ENCODE data around the gene NAT9. TPM values are rescaled to one million over a fixed set of nuclear protein-coding genes. Genes with fewer than 3 reads are reported as not detected.

NAT9 gene
- total RNA-seq, 1 donor = 20.2 TPM

- H3K4me3 ChIP-seq (ENCODE audit: low read depth, low read length) = no peak overlapping the region
- TF ChIP-seq CTCF (IDR thresholded peaks at IDR 0.05; ENCODE audit: insufficient read depth, low read length) = no peak
- DNase-seq (ENCODE audit: low read depth) = no peak
These were observed 48.0 kb downstream of the NAT9 start for GRCh38 chr17:74728033-74728701.

- no peak for DNase-seq (ENCODE audit: low read depth)
- H3K4me3 ChIP-seq (ENCODE audit: low read depth, low read length) = no peak overlapping the region
- no peak for TF ChIP-seq CTCF (IDR thresholded peaks at IDR 0.05; ENCODE audit: insufficient read depth, low read length)
These were observed 51.0 kb downstream of the NAT9 start for GRCh38 chr17:74725111-74725510.

- H3K4me3 ChIP-seq (ENCODE audit: low read depth, low read length) = no peak overlapping the region
- TF ChIP-seq CTCF (IDR thresholded peaks at IDR 0.05; ENCODE audit: insufficient read depth, low read length) = no peak
- no peak for DNase-seq (ENCODE audit: low read depth)
These were observed 52.3 kb downstream of the NAT9 start for GRCh38 chr17:74723891-74724290.

- no peak for DNase-seq (ENCODE audit: low read depth)
These were observed 53.4 kb downstream of the NAT9 start for GRCh38 chr17:74722782-74723181.

More at GRCh38 chr17:74722782-74723181, 53.4 kb downstream of the NAT9 start:
- H3K4me3 ChIP-seq (ENCODE audit: low read depth, low read length) = no peak overlapping the region
- TF ChIP-seq CTCF (IDR thresholded peaks at IDR 0.05; ENCODE audit: insufficient read depth, low read length) = no peak

Other genes starting within 250 kb of the NAT9 start
- gene CD300LB, start 244.9 kb downstream of the NAT9 start, total RNA-seq (ENCODE audit: low replicate concordance) = not detected in 2 replicates
- not detected in 2 replicates for gene CD300C, start 230.2 kb downstream of the NAT9 start, total RNA-seq (ENCODE audit: low replicate concordance)
- gene CD300H, start 208.8 kb downstream of the NAT9 start, total RNA-seq (ENCODE audit: low replicate concordance) = not detected in 2 replicates
- gene CD300LD, start 184.1 kb downstream of the NAT9 start, total RNA-seq (ENCODE audit: low replicate concordance) = not detected in 2 replicates
- not detected in 2 replicates for gene CD300E, start 152.6 kb downstream of the NAT9 start, total RNA-seq (ENCODE audit: low replicate concordance)
- not detected in 2 replicates for gene CD300LF, start 63.4 kb downstream of the NAT9 start, total RNA-seq (ENCODE audit: low replicate concordance)
- gene RAB37, start 39.1 kb downstream of the NAT9 start, total RNA-seq (ENCODE audit: low replicate concordance) = 0.09 TPM in 1 of 2 replicates, not detected in the other
- 11.0 and 11.7 TPM in 2 replicates for gene NHERF1, start 27.7 kb downstream of the NAT9 start, total RNA-seq (ENCODE audit: low replicate concordance)
- under 0.01 TPM in 1 of 2 replicates, not detected in the other for gene GRIN2C, start 83.5 kb upstream of the NAT9 start, total RNA-seq (ENCODE audit: low replicate concordance)
- gene FDXR, start 96.6 kb upstream of the NAT9 start, total RNA-seq (ENCODE audit: low replicate concordance) = 14.7 and 113 TPM in 2 replicates
- not detected in 2 replicates for gene FADS6, start 117.3 kb upstream of the NAT9 start, total RNA-seq (ENCODE audit: low replicate concordance)
- 0.49 TPM in 1 of 2 replicates, not detected in the other for gene USH1G, start 146.9 kb upstream of the NAT9 start, total RNA-seq (ENCODE audit: low replicate concordance)
- gene OTOP2, start 147.9 kb upstream of the NAT9 start, total RNA-seq (ENCODE audit: low replicate concordance) = not detected in 2 replicates
- not detected in 2 replicates for gene OTOP3, start 159.6 kb upstream of the NAT9 start, total RNA-seq (ENCODE audit: low replicate concordance)
- 0.33 and 0.90 TPM in 2 replicates for gene HID1, start 196.4 kb upstream of the NAT9 start, total RNA-seq (ENCODE audit: low replicate concordance)
- gene CDR2L, start 211.3 kb upstream of the NAT9 start, total RNA-seq (ENCODE audit: low replicate concordance) = 11.8 and 15.3 TPM in 2 replicates
- gene MRPL58, start 236.3 kb upstream of the NAT9 start, total RNA-seq (ENCODE audit: low replicate concordance) = 26.2 and 31.4 TPM in 2 replicates